Uterus (tissue), 4 donors: ENCODE data around the gene PTH2R. TPM values are rescaled to one million over a fixed set of nuclear protein-coding genes. Genes with fewer than 3 reads are reported as not detected.
"Not testable (repeated sequence)": the region's sequence is repeated elsewhere in the genome, so short reads cannot be mapped to it uniquely, and the experiment has no call there.

Source experiments
- DNase-seq, 2 donors: peaks; one replicate each; pipeline ENCODE4 v3.0.0-alpha.2; 2019 to 2020
- H3K27ac ChIP-seq, 2 donors: fragments of 200-600 bp; sonication (generic); 1 replicate in 1 of 2; 2 replicates in 1 of 2; pipeline ENCODE4 v1.5.1; 2016 to 2018
- H3K27me3 ChIP-seq, 2 donors: fragments of 200-600 bp; sonication (generic); one replicate each; pipeline ENCODE4 v1.5.1; 2018 to 2019; ENCODE audit warnings: control low read depth in 1 of 2
- H3K36me3 ChIP-seq, 2 donors: fragments of 200-600 bp; sonication (generic); one replicate each; pipeline ENCODE4 v1.5.1; 2019; ENCODE audit warnings: control low read depth in 1 of 2
- H3K4me1 ChIP-seq, 2 donors: fragments of 200-600 bp; sonication (generic); one replicate each; pipeline ENCODE4 v1.5.1; 2018 to 2019; ENCODE audit warnings: control low read depth in 1 of 2
- H3K4me3 ChIP-seq, 2 donors: fragments of 200-600 bp; sonication (generic); 1 replicate in 1 of 2; 2 replicates in 1 of 2; pipeline ENCODE4 v1.5.1; 2018 to 2019; ENCODE audit warnings: mild to moderate bottlenecking in 1 of 2
- H3K9me3 ChIP-seq, 2 donors: fragments of 200-600 bp; sonication (generic); one replicate each; pipeline ENCODE4 v1.5.1; 2019; ENCODE audit warnings: control low read depth in 1 of 2
- POLR2A ChIP-seq, 2 donors: fragments of 450-650 bp; IDR thresholded peaks; one replicate each; pipeline ENCODE4 v1.6.1; 2016; ENCODE audit warnings: antibody characterized with exemption in 2 of 2, mild to moderate bottlenecking in 1 of 2, moderate library complexity in 1 of 2
- intact Hi-C: fragments of 100-400 bp; cut with DNase I; formaldehyde crosslinking; loops from one replicate; pipeline ENCODE4 v1.15.1; 2023; ENCODE audit warnings: low total_unique reads
- total RNA-seq, 4 donors: library from RNA; depleted of rRNA in 3 of 4; stranded (reverse); fragments of >200 nt in 3 of 4; gene quantifications; one replicate each; pipeline versions ENCODE4 v1.1.0 to v1.2.4, GENCODE V29; 2014 to 2023
- TF ChIP-seq, protein P1 (sequence below), 4 experiments: fragments of 200-600 bp in 2 of 4; fragments of 450-650 bp in 2 of 4; sonication (generic) in 2 of 4; IDR thresholded peaks; one replicate each; pipeline ENCODE4 v1.5.1; 2016 to 2019; ENCODE audit warnings: antibody characterized with exemption in 4 of 4, mild to moderate bottlenecking in 2 of 4, moderate library complexity in 1 of 4
- donor health status: DM: yes; HTN: yes; CAD: no.

The PTH2R gene
- total RNA-seq, 4 donors from 2014 or later = 0.70 to 1.7 TPM; not detected in 2

DNA sequence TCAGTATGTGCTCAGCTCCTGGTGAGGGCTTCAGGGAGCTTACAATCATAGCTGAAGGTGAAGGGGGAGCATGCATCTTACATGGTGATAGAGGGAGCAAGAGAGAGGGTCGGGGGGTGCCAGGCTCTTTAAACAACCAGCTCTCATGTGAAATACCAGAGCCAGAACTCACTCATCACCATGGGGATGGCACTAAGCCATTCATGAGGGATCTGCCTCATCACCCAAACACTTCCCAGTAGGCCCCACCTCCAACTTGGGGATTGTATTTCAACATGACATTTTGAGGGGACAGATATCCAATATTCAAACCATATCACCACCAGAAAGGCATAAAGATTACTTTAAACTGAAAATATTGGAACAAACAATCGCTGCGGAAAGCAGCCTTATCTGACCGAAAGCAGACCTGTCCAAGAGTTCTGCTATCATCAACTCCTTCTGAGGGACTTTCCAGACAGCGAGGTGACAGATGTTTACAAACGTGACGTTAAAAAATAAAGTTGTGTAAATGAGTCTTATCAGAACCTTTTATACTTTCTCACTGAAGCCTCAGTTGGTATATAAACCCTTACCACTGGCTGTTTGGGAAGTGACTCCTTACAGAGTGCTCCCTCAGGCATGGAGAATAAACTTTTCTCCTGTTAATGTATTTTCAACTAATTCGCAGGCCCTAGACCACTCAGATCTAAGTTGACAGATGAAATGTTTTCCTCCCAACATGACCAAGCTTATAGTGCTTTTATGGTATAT, 35.5 kb upstream of the PTH2R start:
- H3K4me1 ChIP-seq = no peaks in the 10 kb centered on the region
- intact Hi-C loops = no loop called here
- no peaks in the 10 kb centered on the region for H3K9me3 ChIP-seq
- DNase-seq = no peak
- TF ChIP-seq, protein P1, sequence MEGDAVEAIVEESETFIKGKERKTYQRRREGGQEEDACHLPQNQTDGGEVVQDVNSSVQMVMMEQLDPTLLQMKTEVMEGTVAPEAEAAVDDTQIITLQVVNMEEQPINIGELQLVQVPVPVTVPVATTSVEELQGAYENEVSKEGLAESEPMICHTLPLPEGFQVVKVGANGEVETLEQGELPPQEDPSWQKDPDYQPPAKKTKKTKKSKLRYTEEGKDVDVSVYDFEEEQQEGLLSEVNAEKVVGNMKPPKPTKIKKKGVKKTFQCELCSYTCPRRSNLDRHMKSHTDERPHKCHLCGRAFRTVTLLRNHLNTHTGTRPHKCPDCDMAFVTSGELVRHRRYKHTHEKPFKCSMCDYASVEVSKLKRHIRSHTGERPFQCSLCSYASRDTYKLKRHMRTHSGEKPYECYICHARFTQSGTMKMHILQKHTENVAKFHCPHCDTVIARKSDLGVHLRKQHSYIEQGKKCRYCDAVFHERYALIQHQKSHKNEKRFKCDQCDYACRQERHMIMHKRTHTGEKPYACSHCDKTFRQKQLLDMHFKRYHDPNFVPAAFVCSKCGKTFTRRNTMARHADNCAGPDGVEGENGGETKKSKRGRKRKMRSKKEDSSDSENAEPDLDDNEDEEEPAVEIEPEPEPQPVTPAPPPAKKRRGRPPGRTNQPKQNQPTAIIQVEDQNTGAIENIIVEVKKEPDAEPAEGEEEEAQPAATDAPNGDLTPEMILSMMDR (IDR thresholded peaks at IDR 0.05) = no peak
- no peak for TF ChIP-seq POLR2A (IDR thresholded peaks at IDR 0.05)
- no peaks in the 10 kb centered on the region for H3K36me3 ChIP-seq
- H3K27me3 ChIP-seq = no peaks in the 10 kb centered on the region
- H3K4me3 ChIP-seq = no peak overlapping the region
- H3K27ac ChIP-seq = no peak overlapping the region

- H3K27ac ChIP-seq = no peak overlapping the region
- H3K9me3 ChIP-seq = no peaks in the 10 kb centered on the region
- DNase-seq = no peak
- no peak overlapping the region for H3K4me3 ChIP-seq
- intact Hi-C loops = no loop called here
- H3K27me3 ChIP-seq = no peaks in the 10 kb centered on the region
- H3K4me1 ChIP-seq = no peaks in the 10 kb centered on the region
- H3K36me3 ChIP-seq = no peaks in the 10 kb centered on the region
- TF ChIP-seq, protein P1 (IDR thresholded peaks at IDR 0.05) = no peak
- no peak for TF ChIP-seq POLR2A (IDR thresholded peaks at IDR 0.05)
Observed at GRCh38 chr2:208371634-208371935, 35.0 kb upstream of the PTH2R start.

DNA sequence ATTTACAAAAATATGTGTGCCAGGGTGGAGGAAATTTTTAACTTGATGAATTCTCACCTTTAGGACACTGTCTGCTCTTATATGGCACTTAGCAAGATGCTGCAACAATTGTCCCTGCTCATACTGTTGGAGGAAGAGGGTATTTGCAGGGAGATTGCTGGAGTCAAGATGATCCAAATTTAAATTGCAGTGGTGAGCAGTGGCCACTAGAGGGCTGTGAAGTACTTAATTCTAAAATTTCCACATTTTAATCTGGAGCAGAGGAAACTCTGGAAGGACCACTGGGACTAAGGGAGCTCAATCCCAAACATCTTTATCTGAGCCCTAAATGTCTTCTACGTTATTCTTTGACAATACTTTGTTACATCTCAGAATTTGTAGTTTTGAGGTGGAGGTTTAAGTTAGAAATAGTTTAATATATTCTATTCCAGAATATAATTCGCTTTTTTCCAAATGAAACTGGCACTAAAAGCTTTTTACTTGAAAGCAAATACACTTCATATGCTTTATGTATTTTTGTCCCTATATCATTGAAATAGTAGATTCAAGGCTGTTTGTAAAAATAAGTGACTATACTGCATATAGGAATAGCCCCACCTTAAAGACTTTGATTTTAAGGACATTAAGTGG, 33.0 kb upstream of the PTH2R start:
- Histone ChIP-seq H3K27ac (no peak overlapping the region), H3K36me3 (no peaks in the 10 kb centered on the region), H3K27me3 (no peaks in the 10 kb centered on the region), H3K4me3 (no peak overlapping the region), H3K4me1 (no peaks in the 10 kb centered on the region), H3K9me3 (no peaks in the 10 kb centered on the region)
- TF ChIP-seq POLR2A (IDR thresholded peaks at IDR 0.05) = no peak
- TF ChIP-seq, protein P1 (IDR thresholded peaks at IDR 0.05) = peak; percentile 31 to 80 (median 66)
- peak in 1 of 2 donors; percentile 26 for DNase-seq
- intact Hi-C loops = no loop called here

GRCh38 chr2:208375491-208376068, 31.0 kb upstream of the PTH2R start:
- Histone ChIP-seq H3K4me3 (no peak overlapping the region), H3K27ac (no peak overlapping the region), H3K4me1 (no peaks in the 10 kb centered on the region), H3K27me3 (no peaks in the 10 kb centered on the region), H3K36me3 (no peaks in the 10 kb centered on the region), H3K9me3 (no peaks in the 10 kb centered on the region)
- TF ChIP-seq, protein P1 (IDR thresholded peaks at IDR 0.05) = no peak
- TF ChIP-seq POLR2A (IDR thresholded peaks at IDR 0.05) = no peak
- intact Hi-C loops = no loop called here
- DNase-seq = no peak

DNA sequence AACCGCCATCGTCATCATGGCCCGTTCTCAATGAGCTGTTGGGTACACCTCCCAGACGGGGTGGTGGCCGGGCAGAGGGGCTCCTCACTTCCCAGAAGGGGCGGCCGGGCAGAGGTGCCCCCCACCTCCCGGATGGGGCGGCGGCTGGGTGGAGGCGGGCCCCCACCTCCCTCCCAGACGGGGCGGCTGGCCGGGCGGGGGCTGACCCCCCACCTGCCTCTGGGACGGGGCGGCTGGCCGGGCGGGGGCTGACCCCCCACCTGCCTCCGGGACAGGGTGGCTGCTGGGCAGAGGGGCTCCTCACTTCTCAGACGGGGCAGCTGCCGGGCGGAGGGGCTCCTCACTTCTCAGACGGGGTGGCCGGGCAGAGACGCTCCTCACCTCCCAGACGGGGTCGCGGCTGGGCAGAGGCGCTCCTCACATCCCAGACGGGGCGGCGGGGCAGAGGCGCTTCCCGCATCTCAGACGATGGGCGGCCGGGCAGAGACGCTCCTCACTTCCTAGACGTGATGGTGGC, 29.2 kb upstream of the PTH2R start:
- not testable (repeated sequence) for H3K36me3 ChIP-seq, H3K4me3 ChIP-seq

More for the DNA sequence above, 29.2 kb upstream of the PTH2R start:
- H3K27me3 ChIP-seq, H3K27ac ChIP-seq, DNase-seq, H3K9me3 ChIP-seq, intact Hi-C loops, H3K4me1 ChIP-seq: not testable (repeated sequence)
